ENCODE measurements around the gene REV3L.

REV3L gene

DNA sequence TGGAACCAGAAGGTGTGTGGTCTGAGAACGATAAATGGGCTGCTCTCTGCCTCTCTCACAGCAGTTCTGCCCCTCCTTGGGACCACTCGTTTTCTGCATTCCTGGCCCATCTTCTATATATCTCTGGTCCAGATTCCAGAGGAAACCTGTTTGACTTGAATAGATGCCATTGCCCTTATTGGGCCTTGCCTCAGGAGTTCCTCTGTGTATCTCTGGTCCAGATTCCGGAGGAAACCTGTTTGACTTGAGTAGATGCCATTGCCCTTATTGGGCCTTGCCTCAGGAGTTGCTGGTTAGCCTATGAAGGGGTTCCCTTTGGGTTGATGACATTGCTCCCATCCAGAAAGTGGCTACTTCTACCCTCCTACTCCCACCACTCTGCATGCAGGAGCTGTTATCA is 206.3 kb downstream of the REV3L start:
- Histone ChIP-seq H3K36me3 (ENCODE audit: control insufficient read depth, insufficient read depth, low read length) (peaks cover 47% of the 10 kb centered on the region), H3K27ac (ENCODE audit: insufficient read depth, low read length, poor library complexity, severe bottlenecking) (no peak overlapping the region), H3K4me3 (ENCODE audit: insufficient read depth, low read depth, low read length, poor library complexity, severe bottlenecking) (no peak overlapping the region), H3K9me3 (ENCODE audit: control insufficient read depth, low read length) (peaks cover 14% of the 10 kb centered on the region), H3K27me3 (replicated peaks; ENCODE audit: control insufficient read depth, insufficient read depth, low read length, poor library complexity, severe bottlenecking) (no peaks in the 10 kb centered on the region), H3K4me1 (ENCODE audit: control insufficient read depth, insufficient read depth, low read length, poor library complexity, severe bottlenecking) (no peaks in the 10 kb centered on the region)
- no peak for DNase-seq

- no peaks in the 10 kb centered on the region for H3K4me1 ChIP-seq (ENCODE audit: control insufficient read depth, insufficient read depth, low read length, poor library complexity, severe bottlenecking)
- DNase-seq = no peak
- H3K27ac ChIP-seq (ENCODE audit: insufficient read depth, low read length, poor library complexity, severe bottlenecking) = no peak overlapping the region
- no peaks in the 10 kb centered on the region for H3K27me3 ChIP-seq (replicated peaks; ENCODE audit: control insufficient read depth, insufficient read depth, low read length, poor library complexity, severe bottlenecking)
- peaks cover 47% of the 10 kb centered on the region for H3K36me3 ChIP-seq (ENCODE audit: control insufficient read depth, insufficient read depth, low read length)
- peaks cover 14% of the 10 kb centered on the region for H3K9me3 ChIP-seq (ENCODE audit: control insufficient read depth, low read length)
- no peak overlapping the region for H3K4me3 ChIP-seq (ENCODE audit: insufficient read depth, low read depth, low read length, poor library complexity, severe bottlenecking)
Observed at GRCh38 chr6:111276335-111276734, 206.7 kb downstream of the REV3L start.

DNA sequence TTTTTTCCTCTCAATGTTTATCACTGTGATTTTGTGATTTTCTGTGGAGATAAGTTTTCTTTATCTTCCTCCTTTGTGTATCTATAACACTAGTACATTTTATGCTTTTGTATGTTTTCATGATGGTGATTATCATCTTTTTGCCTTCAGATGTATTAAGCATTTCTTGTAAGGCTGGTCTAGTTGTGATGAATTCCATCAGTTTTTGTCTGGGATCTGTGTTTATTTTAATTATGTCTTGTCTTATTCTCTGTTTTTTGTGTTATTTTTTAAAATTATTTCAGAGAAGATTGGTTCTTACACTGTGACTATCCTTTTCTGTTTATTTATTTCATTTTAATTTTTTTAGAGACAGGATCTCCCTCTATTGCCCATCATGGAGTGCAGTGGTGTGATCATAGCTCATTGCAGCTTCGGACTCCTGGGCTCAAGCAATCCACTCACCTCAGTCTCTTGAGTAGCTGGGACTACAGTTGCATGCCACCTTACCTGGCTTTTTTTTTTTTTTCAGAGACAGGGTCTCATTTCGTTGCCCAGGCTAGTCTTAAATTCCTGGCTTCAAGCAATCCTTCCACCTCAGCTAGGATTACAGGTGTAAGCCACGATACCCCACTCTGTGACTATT is 208.3 kb downstream of the REV3L start:
- Histone ChIP-seq H3K4me1 (ENCODE audit: control insufficient read depth, insufficient read depth, low read length, poor library complexity, severe bottlenecking) (no peaks in the 10 kb centered on the region), H3K9me3 (ENCODE audit: control insufficient read depth, low read length) (peaks cover 14% of the 10 kb centered on the region), H3K36me3 (ENCODE audit: control insufficient read depth, insufficient read depth, low read length) (peaks cover 39% of the 10 kb centered on the region), H3K4me3 (ENCODE audit: insufficient read depth, low read depth, low read length, poor library complexity, severe bottlenecking) (no peak overlapping the region), H3K27me3 (replicated peaks; ENCODE audit: control insufficient read depth, insufficient read depth, low read length, poor library complexity, severe bottlenecking) (no peaks in the 10 kb centered on the region), H3K27ac (ENCODE audit: insufficient read depth, low read length, poor library complexity, severe bottlenecking) (no peak overlapping the region)
- no peak for DNase-seq

DNA sequence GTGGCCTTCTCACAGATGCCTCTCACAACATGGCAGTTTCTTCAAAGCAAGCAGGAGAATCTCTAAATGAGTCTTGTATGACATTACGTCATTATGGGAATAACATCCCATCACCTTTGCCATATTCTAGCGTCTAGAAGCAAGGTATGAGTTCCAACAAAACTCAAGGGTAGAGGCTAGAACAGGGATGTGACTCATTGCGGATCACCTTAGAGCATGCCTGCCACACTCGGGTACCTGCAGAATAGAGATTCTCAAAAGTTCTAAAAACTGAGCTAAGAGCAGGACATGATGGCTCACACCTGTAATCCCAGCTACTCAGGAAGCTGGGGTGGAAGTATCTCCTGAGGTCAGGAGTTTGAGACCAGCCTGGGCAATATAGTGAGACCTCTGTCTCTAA is 212.9 kb downstream of the REV3L start:
- H3K4me3 ChIP-seq (ENCODE audit: insufficient read depth, low read depth, low read length, poor library complexity, severe bottlenecking) = no peak overlapping the region
- no peaks in the 10 kb centered on the region for H3K4me1 ChIP-seq (ENCODE audit: control insufficient read depth, insufficient read depth, low read length, poor library complexity, severe bottlenecking)
- H3K27ac ChIP-seq (ENCODE audit: insufficient read depth, low read length, poor library complexity, severe bottlenecking) = no peak overlapping the region
- no peaks in the 10 kb centered on the region for H3K27me3 ChIP-seq (replicated peaks; ENCODE audit: control insufficient read depth, insufficient read depth, low read length, poor library complexity, severe bottlenecking)
- H3K36me3 ChIP-seq (ENCODE audit: control insufficient read depth, insufficient read depth, low read length) = peaks cover 34% of the 10 kb centered on the region
- DNase-seq = no peak
- peaks cover 11% of the 10 kb centered on the region for H3K9me3 ChIP-seq (ENCODE audit: control insufficient read depth, low read length)

GRCh38 chr6:111269401-111269970 is 213.5 kb downstream of the REV3L start:
- Histone ChIP-seq H3K9me3 (ENCODE audit: control insufficient read depth, low read length) (peaks cover 5% of the 10 kb centered on the region), H3K27me3 (replicated peaks; ENCODE audit: control insufficient read depth, insufficient read depth, low read length, poor library complexity, severe bottlenecking) (no peaks in the 10 kb centered on the region), H3K4me3 (ENCODE audit: insufficient read depth, low read depth, low read length, poor library complexity, severe bottlenecking) (no peak overlapping the region), H3K27ac (ENCODE audit: insufficient read depth, low read length, poor library complexity, severe bottlenecking) (no peak overlapping the region), H3K4me1 (ENCODE audit: control insufficient read depth, insufficient read depth, low read length, poor library complexity, severe bottlenecking) (no peaks in the 10 kb centered on the region), H3K36me3 (ENCODE audit: control insufficient read depth, insufficient read depth, low read length) (peaks cover 28% of the 10 kb centered on the region)
- DNase-seq = no peak

DNA sequence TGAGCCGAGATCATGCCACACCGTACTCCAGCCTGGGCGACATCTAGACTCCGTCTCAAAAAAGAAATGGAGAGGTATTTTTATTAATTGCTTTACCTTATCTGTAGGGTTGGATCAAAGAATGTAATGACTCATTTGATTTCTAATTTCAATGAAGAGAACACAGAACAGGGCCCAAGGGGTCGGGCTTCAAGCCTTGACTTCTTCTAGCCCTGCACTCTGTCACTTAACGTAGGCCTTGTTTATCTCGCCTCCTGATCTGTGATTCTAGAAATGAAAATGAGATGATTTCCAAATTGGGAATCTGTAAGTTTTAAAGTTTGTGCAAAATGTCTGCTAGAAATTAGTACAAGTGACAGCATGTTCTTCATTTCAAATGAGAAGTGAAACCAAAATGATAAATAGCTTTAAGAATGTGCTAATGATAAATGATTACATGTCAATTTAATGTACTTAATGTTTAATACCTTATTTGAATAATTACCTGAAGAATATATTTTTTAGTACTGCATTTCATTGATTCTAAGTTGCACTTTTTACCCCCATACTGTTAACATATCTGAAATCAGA is 215.2 kb downstream of the REV3L start:
- H3K27me3 ChIP-seq (replicated peaks; ENCODE audit: control insufficient read depth, insufficient read depth, low read length, poor library complexity, severe bottlenecking) = no peaks in the 10 kb centered on the region
- H3K9me3 ChIP-seq (ENCODE audit: control insufficient read depth, low read length) = no peaks in the 10 kb centered on the region
- H3K36me3 ChIP-seq (ENCODE audit: control insufficient read depth, insufficient read depth, low read length) = peaks cover 13% of the 10 kb centered on the region
- no peak overlapping the region for H3K4me3 ChIP-seq (ENCODE audit: insufficient read depth, low read depth, low read length, poor library complexity, severe bottlenecking)
- no peak overlapping the region for H3K27ac ChIP-seq (ENCODE audit: insufficient read depth, low read length, poor library complexity, severe bottlenecking)
- H3K4me1 ChIP-seq (ENCODE audit: control insufficient read depth, insufficient read depth, low read length, poor library complexity, severe bottlenecking) = no peaks in the 10 kb centered on the region
- DNase-seq = no peak

- Histone ChIP-seq H3K4me1 (ENCODE audit: control insufficient read depth, insufficient read depth, low read length, poor library complexity, severe bottlenecking) (no peaks in the 10 kb centered on the region), H3K9me3 (ENCODE audit: control insufficient read depth, low read length) (no peaks in the 10 kb centered on the region), H3K36me3 (ENCODE audit: control insufficient read depth, insufficient read depth, low read length) (peaks cover 12% of the 10 kb centered on the region), H3K27ac (ENCODE audit: insufficient read depth, low read length, poor library complexity, severe bottlenecking) (no peak overlapping the region), H3K27me3 (replicated peaks; ENCODE audit: control insufficient read depth, insufficient read depth, low read length, poor library complexity, severe bottlenecking) (no peaks in the 10 kb centered on the region), H3K4me3 (ENCODE audit: insufficient read depth, low read depth, low read length, poor library complexity, severe bottlenecking) (no peak overlapping the region)
- DNase-seq = no peak
Observed at GRCh38 chr6:111266276-111266675, 216.7 kb downstream of the REV3L start.

- Histone ChIP-seq H3K4me1 (ENCODE audit: control insufficient read depth, insufficient read depth, low read length, poor library complexity, severe bottlenecking) (no peaks in the 10 kb centered on the region), H3K4me3 (ENCODE audit: insufficient read depth, low read depth, low read length, poor library complexity, severe bottlenecking) (no peak overlapping the region), H3K36me3 (ENCODE audit: control insufficient read depth, insufficient read depth, low read length) (peaks cover 12% of the 10 kb centered on the region), H3K27ac (ENCODE audit: insufficient read depth, low read length, poor library complexity, severe bottlenecking) (no peak overlapping the region), H3K27me3 (replicated peaks; ENCODE audit: control insufficient read depth, insufficient read depth, low read length, poor library complexity, severe bottlenecking) (no peaks in the 10 kb centered on the region), H3K9me3 (ENCODE audit: control insufficient read depth, low read length) (no peaks in the 10 kb centered on the region)
- no peak for DNase-seq
Observed at GRCh38 chr6:111265842-111266241, 217.2 kb downstream of the REV3L start.

- Histone ChIP-seq H3K27ac (ENCODE audit: insufficient read depth, low read length, poor library complexity, severe bottlenecking) (no peak overlapping the region), H3K4me1 (ENCODE audit: control insufficient read depth, insufficient read depth, low read length, poor library complexity, severe bottlenecking) (peaks cover 3% of the 10 kb centered on the region), H3K9me3 (ENCODE audit: control insufficient read depth, low read length) (no peaks in the 10 kb centered on the region), H3K27me3 (replicated peaks; ENCODE audit: control insufficient read depth, insufficient read depth, low read length, poor library complexity, severe bottlenecking) (no peaks in the 10 kb centered on the region), H3K4me3 (ENCODE audit: insufficient read depth, low read depth, low read length, poor library complexity, severe bottlenecking) (no peak overlapping the region), H3K36me3 (ENCODE audit: control insufficient read depth, insufficient read depth, low read length) (peaks cover 12% of the 10 kb centered on the region)
- DNase-seq = no peak
Observed at GRCh38 chr6:111263837-111264236, 219.2 kb downstream of the REV3L start.

DNA sequence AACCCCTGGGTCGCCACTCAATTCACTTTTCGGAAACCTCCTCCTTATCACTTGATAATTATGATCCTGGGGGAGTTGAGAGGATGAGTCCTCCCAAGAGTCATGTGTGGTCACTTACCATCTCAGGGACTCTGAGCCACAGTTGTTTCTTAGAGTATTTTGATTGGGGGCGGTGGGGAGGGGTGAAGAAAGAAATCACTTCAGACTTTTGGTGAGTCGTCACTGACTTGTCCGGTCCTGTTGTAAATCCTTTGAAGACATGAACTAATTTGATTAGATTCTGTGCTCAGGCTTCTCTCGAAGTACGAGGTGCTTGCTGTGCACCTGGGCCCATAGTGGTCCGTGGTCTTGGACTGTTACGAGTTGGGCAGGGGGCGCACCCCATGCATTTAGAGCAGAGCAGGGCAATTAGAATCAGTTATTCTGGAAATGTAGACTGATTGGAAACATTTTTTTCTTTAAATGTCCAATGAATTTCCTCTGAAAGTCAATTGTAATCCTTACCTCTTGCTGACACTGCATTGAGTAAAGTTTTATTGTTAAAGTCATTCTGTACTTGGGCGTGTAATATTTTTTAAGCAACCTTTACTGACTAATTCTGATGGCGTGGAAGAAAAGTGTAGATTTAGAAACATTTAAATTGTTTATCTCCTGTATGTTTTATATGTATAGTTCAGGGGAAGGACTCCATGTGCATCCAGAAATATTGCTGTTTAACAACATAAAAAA is 222.3 kb downstream of the REV3L start:
- Histone ChIP-seq H3K27me3 (replicated peaks; ENCODE audit: control insufficient read depth, insufficient read depth, low read length, poor library complexity, severe bottlenecking) (no peaks in the 10 kb centered on the region), H3K9me3 (ENCODE audit: control insufficient read depth, low read length) (no peaks in the 10 kb centered on the region), H3K4me3 (ENCODE audit: insufficient read depth, low read depth, low read length, poor library complexity, severe bottlenecking) (no peak overlapping the region), H3K4me1 (ENCODE audit: control insufficient read depth, insufficient read depth, low read length, poor library complexity, severe bottlenecking) (peaks cover 3% of the 10 kb centered on the region), H3K36me3 (ENCODE audit: control insufficient read depth, insufficient read depth, low read length) (no peaks in the 10 kb centered on the region), H3K27ac (ENCODE audit: insufficient read depth, low read length, poor library complexity, severe bottlenecking) (no peak overlapping the region)
- no peak for DNase-seq
